HG02642 (cell line): ENCODE results near the gene GSTM5.
"Not testable (repeated sequence)": the region's sequence is repeated elsewhere in the genome, so short reads cannot be mapped to it uniquely, and the experiment has no call there.

Experiments used
- ATAC-seq: cut with Tn5 transposase; IDR thresholded peaks from one replicate; pipeline ENCODE4 v1.9.1; 2021; ENCODE audit warnings: mild to moderate bottlenecking; ENCODE audit not compliant: unreplicated experiment, poor library complexity

Gene GSTM5

GRCh38 chr1:109759513-109760334 is 47.7 kb downstream of the GSTM5 start:
- no peak for ATAC-seq

DNA sequence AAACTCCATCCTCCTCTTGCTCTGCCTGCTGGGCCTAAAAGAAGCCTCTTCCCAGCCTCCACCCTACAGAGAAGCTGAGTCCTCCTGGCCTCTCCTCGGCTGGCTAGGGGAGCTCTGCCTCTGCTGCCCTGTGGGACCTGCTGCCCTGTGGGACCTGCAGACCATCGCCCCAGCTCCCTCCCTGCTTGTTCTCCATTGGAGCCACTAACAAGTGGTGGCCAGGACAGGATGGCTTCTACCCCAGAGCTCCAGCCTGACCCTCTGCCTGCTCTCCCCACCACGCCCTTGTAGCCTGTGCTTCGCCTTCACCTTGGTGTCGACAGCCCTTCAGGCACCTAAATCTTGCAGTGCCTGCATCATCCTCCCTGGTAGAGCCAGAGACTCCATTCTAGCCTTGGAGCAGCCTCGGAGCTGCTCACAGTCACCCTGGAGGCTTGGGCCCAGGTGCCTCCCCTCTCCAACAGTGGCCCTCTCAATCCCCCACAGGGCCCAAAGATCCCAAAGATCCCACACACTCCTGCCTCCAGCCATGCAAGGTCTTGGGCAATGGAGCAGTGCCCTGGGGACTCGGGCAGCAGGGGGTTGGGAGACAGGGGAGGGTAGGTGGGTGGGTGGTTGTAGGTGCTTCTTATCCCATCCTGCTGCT is 48.7 kb downstream of the GSTM5 start:
- ATAC-seq, result no peak

DNA sequence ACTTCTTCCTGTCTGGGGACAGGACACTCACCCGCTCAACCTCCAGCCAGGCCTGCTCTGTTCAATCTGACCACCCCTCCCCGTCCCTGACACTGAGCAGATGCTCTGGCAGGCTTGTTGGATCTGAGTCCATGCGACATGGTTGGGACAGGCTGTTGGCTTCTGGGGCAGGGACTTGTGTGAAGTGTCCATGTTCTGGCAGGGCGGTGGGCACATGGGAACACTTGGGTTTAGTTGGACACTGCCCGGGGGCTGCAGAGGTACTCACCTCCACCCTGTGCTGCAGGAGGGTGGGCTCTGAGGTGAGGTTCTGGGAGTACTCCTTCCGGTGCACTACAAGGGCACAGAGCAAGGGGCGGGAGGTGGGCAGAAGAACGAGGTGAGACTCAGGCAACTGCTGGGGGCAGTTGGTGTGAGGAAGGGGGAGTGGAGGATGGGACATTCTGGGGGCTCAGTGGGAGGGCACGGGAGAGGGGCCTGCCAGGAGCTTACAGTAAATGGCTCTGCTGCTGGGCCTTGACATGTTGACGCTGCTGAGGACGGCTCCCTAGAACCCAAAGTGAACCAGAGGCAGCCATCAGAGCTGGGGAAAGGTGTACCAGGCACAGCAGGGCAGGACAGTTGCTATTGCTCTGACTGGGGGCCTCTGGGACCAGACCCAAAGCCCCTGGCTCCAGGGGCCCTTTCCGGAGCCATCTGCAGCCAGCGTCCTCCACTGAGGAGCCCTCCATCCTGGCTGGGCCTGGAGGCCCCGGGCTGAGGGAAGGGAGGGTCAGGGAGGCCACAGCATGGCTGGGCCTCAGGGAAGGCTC is 49.4 kb downstream of the GSTM5 start:
- ATAC-seq, result no peak

DNA sequence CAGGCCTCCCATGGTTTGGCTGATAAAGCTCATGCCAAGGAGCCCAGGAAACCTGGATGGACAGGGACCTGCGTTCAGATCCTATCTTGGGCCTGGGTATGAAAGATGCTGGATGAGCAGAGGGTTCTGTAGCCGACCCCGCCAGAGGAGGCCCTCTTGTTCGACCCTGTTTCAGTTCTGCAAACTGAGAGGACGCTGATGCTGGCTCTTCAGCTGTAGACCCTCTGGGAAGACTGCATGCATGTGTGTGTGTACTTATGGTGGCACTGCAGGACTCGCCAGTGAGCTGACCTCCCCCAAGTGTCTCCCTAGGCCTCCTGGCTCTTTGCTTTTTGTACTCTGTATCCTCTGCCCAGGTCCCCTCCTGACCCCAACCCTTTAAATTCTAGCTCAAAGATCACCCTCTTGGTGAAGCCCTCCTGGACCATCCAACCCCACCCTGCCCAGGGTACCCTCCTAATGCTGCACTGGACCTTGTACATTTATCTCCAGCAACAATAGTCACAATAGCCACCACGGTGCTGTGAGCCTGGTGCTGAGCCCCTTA is 50.1 kb downstream of the GSTM5 start:
- no peak for ATAC-seq

- ATAC-seq, result no peak
Observed at GRCh38 chr1:109762821-109763645, 51.0 kb downstream of the GSTM5 start.

GRCh38 chr1:109763646-109764415 is 51.8 kb downstream of the GSTM5 start, which contains the start of gene EPS8L3:
EPS8L3 (minus strand) TSS chr1:109763923; CDS start chr1:109761749, 2,174 bp downstream.
- no peak for ATAC-seq

GRCh38 chr1:109764561-109765482 is 52.8 kb downstream of the GSTM5 start:
- ATAC-seq, result no peak

DNA sequence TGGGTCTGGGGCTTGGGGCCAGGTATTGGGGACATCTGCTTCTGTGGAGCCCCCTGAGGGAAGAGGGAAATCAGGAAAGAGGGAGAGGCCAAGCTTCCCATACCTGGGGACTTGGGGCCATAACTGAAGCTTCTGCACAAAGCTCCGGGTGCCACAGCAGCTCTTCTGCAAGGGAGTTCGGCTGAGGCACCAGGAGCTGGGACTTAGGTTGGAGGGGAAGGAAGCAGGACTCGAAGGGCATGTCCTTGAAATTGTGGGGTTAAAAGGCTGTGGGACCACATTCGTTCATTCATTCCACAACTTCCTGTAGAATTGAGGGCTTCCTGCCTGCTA is 53.4 kb downstream of the GSTM5 start:
- no peak for ATAC-seq

DNA sequence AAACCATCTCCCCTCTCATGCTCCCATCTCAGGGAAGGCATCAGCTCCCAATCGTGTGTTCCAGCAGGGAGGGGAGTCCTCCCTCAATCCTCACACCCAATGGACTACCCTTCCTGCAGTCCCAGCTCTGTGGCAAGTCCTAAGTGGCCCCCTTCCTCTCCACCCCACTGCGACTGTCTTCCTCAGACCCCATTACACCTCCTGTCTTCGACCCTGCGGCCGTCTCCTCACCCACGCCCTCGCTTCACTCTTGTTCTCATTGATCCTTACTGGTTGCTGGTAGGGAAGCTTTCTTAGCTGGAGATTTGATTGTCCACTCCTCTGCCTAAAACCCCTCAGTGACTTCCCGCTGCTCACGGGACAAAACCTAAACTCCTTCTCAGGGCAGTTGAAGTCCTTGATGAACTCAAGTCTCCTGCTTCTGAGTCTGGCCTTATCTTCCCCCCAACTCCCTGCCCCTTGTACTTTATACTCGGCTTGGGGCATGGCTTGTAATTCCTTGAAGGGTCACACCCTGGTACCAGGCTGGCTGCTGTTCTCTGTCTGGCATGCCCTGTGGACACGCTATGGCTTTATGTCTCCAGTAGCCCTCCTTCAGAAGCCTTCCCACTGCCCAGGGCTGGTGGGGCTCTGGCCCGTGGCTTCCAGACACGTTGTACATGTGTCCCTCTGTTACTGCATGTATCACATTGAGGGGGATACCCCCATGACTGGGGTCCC is 54.0 kb downstream of the GSTM5 start:
- ATAC-seq, result no peak

GRCh38 chr1:109766991-109767636 is 55.1 kb downstream of the GSTM5 start:
- ATAC-seq, result not testable (repeated sequence)
